Pons (tissue), 1 donor: ENCODE data around the gene NR0B1.
A peak's percentile ranks its signal among the peaks of the same experiment; 100 is the strongest.

Experiments used
- DNase-seq: peaks from one replicate; pipeline ENCODE4 v3.0.0-alpha.2; 2016; ENCODE audit warnings: low spot score

NR0B1 gene, protein sequence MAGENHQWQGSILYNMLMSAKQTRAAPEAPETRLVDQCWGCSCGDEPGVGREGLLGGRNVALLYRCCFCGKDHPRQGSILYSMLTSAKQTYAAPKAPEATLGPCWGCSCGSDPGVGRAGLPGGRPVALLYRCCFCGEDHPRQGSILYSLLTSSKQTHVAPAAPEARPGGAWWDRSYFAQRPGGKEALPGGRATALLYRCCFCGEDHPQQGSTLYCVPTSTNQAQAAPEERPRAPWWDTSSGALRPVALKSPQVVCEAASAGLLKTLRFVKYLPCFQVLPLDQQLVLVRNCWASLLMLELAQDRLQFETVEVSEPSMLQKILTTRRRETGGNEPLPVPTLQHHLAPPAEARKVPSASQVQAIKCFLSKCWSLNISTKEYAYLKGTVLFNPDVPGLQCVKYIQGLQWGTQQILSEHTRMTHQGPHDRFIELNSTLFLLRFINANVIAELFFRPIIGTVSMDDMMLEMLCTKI

DNA sequence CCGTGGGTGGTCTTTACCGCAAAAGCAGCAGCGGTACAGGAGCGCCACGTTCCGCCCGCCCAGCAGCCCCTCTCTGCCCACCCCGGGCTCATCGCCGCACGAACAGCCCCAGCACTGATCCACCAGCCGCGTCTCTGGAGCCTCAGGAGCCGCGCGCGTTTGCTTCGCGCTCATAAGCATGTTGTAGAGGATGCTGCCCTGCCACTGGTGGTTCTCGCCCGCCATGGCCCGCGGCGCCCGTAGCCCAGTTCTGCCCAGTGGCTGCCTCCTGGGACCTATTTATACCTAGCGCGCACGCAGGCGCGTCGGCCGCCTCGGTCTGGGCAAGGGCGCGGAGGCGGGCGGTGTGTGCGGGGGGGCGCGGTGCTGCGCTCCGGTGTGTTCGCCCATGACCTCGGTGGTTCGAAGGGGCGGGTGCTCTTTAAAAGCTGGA is at the start of gene NR0B1:
Gene NR0B1, minus strand, starts transcription at position 252 of the 433 bp plus-strand sequence. Its CDS starts 27 bp downstream, at position 225.
- DNase-seq: no peak

DNA sequence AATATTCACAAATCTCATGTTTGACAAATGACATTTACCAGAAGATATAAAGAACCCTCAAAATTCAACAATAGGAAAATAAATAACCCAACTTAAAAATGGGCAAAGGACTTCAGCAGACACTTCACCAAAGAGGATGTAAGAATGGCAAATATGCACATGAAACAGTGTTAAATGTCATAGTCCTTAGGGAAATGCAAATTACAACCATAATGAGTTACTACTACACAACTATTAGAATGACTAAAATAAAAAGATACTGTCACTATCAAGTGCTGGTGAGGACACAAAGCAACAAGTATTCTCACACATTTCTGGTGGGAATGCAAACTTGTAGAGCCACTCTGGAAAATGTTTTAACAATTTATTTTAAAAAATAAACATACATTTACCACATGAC is 40.8 kb upstream of the NR0B1 start:
- no peak for DNase-seq

DNA sequence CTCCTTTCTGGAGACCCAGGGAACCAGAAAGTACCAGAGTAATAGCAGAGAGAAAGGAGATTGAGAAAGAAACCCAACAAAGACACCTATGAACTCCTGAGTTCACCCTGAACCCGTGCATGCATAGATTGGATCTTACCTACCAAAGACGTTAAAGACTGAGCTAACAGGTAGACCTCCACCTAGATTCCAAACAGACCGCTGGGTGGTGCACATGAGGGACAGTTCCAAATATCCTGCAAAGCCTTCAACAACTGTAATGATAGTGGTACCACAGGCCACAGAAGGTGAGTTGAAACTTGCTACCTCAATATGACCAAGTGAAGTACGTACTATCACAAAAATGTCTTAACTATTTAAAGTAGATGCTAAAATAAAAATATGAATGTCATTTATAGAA is 34.0 kb upstream of the NR0B1 start:
- no peak for DNase-seq

DNA sequence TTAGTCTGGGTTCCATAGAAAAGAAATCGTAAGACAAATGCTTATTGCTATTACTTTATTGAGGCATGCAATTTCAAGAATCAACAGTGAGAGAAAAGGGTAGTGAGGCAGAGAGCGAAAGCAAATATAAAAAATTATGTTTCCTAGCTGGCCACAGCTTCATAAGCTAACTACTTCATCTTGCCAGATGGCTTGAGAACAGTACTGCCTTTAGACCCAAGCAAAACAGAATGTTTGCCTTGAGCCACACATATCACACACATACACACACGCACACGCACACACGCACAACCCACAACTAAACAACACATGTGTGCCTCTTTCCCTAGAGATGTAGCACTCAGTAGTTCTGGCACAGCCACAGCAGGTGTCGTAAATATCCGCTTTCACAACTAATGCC is 31.6 kb upstream of the NR0B1 start:
- no peak for DNase-seq

DNA sequence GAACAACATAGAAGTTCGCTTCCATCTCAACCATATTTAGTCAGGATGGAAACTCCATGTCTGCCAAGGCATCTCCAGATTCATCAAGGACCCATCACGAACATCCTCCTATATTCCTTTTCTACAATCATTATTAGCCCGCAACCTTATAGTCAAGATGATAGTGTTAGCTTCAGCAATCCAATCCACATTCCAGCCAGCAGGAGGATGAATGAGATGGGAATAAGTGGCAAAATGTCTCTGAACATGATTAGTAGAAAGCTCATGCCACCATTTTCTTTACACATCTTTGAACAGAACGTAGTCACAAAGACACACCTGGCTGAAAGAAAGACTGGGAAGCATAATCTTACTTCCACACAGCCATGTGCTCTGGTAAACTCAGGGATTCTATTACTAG is 18.6 kb upstream of the NR0B1 start:
- no peak for DNase-seq

DNA sequence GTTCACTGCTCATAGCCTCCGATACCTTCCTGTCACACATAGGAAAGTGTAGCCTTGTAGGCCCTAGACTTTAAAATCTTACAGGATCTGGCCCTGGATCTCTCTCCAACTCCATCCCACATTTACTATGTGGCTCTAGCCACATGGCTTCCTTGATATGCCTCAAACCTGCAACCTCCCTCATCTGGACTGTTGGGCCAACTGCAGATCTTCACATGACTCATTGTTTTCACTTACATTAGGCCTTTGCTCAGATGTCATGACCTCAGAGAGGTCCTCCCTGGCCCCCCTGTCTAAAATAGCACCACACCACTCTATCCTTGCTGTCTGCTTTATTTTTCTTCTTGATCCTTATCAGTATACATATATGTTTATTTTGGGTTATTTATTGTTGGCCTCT is 8.1 kb upstream of the NR0B1 start:
- DNase-seq: no peak

DNA sequence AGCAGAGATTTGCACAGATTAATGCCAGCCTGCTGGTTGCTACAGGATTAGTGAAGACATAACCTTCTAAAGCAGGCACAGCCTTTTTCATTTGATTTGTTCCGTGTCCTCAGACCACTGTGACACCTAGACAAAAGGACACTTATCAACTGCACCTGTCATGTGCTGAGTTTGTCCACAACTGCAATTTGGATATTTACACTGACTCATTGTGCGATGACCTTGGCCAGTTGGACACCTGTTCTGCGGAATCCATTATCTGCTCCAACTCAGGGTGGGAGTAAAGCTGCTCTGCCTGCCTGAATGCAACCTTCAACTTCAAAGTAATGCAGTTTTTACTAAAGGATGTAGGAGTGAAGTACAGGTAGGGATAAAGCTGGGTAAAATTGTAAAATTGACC is 4.1 kb upstream of the NR0B1 start:
- DNase-seq: no peak

DNA sequence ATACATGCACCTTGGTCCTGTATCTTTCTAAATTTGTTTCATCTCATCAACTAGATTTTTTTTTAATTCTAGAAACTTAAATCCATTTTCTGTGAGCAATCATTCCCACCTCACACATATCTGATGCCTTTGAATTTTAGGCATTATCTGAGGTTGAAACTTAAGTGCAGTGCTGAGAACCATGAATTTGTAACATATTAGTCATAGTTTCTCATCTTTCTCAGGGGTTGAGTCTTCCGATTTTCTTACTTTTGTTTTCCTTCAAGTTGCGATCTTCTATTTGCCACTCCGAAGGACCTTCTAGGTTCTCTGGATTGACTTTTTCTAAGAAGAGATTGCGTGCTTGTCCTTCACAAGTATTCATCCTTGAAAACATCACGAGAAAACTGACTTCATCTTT is 3.7 kb upstream of the NR0B1 start:
- DNase-seq: no peak

DNA sequence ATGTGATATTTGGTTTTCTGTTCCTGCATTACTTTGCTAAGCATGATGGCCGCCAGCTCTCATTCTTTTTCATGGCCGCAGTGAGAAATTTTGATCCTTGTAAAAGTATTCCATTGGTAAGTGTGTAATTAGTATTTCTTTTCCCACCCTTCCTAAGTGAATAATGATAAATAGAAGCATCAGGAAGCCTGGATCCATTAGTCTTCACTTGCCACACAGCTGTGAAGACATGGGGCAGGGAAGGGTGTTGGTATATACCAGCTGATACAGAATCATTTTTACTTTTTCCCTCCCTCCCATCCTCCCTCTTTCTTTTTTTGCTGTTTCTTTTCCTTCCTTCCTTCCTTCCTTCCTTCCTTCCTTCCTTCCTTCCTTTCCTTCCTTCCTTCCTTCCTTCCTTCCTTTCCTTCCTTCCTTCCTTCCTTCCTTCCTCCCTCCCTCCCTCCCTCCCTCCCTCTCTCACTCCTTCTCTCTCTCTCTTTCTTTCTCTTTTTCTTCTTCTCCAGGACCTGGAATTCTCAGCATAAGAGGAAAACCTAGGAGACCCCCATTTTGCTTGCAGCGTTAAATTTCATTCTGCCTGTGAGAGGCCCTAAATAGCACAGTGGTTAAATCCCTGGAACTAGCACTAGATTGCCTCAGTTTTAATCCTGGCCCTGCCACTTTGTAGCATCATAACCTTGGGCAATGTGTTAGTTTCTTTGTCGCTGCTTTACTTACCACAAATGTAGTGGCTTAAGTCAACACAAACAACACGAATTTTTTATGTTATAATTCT is 1.4 kb upstream of the NR0B1 start:
- no peak for DNase-seq

DNA sequence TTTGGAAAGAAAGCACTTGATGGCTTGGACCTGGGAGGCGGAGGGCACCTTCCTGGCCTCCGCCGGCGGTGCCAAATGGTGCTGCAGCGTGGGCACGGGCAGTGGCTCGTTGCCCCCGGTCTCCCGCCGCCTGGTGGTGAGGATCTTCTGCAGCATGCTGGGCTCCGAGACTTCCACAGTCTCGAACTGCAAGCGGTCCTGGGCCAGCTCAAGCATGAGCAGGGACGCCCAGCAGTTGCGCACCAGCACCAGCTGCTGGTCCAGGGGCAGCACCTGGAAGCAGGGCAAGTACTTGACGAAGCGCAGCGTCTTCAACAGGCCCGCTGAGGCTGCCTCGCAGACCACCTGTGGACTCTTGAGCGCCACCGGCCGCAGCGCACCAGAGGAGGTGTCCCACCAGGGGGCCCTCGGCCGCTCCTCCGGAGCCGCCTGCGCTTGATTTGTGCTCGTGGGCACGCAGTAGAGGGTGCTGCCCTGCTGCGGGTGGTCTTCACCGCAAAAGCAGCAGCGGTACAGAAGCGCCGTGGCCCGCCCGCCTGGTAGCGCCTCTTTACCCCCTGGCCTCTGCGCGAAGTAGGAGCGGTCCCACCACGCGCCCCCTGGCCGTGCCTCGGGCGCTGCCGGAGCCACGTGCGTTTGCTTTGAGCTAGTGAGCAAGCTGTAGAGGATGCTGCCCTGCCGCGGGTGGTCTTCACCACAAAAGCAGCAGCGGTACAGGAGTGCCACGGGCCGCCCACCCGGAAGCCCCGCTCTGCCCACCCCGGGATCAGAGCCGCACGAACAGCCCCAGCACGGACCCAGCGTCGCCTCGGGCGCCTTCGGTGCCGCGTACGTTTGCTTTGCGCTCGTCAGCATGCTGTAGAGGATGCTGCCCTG is 689 bp downstream of the NR0B1 start:
- DNase-seq: no peak

DNA sequence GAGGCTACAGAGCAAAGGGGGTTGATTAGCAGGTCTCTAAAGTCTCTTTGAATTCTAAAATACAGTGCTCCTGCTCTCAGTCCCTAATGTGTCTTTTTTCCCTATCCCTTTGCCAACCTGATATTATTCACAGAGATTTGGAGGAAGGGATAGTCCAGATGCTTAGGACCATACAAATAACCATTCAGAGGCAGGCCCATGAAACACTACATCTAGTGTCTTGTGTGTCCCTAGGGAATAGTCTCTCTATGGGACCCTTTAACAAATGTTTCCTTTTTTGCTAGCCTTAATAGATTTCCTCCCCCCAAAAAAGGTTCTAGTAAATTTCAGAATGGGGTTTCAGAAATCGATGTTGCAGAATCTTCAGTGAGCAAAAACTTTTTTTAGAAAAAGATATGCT is 1.7 kb downstream of the NR0B1 start:
- peak; percentile 36 for DNase-seq

DNA sequence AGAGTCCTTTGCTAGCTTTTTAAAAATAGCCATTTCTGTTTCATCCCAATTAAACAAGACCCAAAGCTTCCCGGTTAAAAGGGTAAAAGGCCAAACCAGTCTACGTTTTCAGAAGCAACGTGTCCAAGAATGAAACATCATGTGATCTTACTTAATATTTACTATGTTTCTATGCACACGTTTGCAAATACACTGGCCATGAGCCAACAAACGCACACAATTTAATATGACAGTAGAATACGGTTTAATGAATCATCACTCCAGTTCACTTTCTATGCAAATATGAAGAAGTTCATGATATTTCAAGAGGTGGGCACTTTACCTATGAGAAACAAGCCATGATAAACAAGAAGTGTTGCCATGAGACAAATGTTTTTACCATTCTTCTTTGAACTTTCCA is 4.3 kb downstream of the NR0B1 start:
- DNase-seq: no peak

DNA sequence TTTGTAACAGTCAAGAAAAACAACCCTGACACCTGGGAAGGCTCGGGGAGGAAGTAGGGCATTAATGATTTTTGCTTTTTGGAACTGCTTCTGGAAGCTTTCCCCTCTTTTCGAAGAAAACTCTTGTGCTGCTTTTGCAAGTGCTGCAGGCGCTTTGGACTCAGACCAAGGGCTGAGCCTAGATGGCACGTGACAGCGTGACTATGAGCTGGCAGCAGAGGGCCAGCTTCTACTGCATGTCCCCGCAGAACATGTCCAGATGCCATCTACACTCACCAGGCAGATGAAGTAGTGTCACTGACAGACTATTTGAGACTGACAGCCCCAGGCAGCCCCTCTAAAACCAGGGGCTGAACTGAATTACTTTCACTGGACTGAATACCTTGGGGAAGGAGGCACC is 6.2 kb downstream of the NR0B1 start:
- peak; percentile 16 for DNase-seq

DNA sequence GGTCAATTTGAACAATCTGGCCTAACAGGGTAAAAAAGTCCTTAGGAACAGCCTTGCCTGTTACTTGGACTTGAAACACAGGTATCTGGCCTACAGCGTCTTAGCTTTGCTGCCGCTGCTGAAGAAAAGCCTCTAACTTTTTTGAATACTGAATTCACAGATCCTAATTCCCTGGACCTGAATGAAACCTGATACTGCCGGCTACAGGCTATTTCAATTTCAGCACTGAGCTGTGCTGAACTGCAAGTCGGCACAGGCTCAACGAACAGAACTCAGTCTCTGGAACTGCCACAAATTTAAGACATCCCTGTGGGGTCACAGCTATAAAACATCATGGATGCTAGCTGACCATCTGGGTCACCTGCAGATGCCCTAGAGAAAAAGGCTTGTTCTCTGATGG is 7.2 kb downstream of the NR0B1 start:
- no peak for DNase-seq

DNA sequence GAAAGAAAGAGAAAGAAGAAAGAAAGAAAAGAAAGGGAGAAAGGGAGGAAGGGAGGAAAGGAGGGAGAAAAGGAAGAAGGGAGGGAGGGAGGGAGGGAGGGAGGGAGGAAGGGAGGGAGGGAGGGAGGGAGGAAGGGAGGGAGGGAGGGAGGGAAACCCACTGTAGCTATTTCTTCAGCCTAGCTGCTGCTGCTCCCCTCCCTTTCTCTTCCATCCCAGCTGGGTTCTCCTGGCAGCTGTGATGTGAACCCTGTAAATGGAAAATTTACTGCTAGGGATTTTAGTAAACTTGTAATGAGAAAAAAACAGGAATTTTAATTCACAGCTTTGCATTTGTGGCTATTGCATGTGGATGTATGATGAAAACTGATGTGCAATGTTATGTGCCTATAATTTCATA is 8.0 kb downstream of the NR0B1 start:
- no peak for DNase-seq

DNA sequence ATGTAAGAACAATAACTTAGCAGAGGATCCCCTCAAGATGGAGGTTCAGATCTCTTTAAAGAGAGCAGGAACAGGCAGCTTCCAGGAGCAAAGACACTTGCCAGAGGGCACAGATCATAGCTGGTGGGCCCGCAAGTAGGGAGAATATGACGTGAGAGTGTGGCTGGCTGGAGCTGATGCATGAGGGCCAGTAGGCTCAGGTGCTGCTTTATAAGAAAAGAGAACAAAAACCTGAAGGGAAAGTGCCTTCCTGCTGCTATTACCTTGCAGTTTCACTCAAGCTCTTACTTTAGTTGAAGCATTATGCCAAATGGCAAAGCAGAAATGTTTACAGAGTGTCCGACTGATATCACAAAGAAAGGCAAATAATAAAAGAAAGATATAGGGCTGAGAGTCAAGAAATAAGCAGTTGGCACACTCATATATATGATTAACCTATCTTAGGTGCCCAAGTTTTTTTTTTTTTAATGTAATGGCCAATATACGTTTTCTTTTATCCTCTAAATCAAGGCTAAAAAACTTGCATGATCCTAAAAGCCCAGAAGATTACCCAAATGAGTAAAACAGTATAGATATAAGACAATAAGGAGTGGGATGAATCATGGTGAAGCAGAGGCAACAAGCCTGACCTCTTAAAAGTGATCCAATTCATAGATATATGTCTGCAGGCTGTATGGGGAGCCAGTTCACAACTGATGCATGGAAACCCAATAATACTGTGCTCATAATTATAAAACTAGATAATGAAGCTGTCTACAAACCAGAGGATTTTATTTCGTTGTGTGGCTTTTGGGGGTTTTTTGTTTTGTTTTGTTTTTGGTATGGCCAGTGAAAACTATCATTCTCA is 12.6 kb downstream of the NR0B1 start:
- no peak for DNase-seq

DNA sequence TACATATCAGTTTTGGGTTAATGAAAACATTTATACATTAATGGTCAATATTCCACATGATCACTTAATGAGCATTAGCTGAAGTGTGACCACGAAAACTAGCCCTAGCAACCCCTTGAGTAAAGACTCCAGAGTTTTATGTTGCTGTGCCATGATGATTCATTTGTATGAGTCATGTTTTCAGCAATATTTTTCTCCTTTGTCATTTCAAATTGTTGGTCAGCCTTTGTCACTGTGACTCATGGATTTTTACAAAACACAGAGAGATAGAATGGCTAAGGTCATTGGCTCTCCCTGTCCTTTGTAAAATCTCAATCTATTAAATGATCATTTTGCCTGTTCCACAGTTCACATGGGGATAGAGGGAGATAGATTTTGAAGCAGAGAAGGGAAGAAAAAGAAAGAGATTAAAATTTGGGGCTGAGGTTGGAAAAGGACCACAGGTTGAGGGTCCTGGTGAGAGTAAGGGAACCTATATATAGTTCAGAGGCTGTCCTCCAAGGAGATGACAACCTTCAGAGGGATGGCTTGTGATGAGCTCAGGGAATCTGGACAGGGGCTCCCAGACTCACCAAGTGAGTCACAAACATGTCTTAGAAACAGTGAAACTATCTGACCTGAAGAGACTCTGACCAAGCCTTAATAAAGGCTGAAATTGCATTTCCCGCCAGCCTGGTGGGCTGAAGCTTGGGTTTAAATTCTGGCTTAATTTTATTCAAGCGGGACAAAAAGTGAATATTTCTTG is 25.6 kb downstream of the NR0B1 start:
- DNase-seq: no peak

DNA sequence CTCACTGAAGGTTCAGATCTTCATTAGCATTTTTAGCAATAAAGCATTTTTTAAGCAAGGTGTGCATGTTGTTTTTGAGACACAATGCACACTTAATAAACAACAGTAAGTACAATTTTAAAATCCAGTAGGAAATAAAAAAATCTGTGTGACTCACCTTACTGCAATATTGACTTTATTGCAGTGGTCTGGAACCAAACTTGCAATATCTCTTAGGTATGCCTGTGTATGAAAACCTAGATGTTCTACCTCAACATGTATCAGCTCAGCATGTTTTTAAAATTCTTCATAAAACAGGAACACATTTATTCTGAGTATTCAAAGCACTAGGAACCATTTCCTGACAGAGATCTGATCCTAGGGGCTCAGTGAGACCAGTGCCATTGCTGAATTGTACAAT is 26.7 kb downstream of the NR0B1 start:
- DNase-seq: no peak

DNA sequence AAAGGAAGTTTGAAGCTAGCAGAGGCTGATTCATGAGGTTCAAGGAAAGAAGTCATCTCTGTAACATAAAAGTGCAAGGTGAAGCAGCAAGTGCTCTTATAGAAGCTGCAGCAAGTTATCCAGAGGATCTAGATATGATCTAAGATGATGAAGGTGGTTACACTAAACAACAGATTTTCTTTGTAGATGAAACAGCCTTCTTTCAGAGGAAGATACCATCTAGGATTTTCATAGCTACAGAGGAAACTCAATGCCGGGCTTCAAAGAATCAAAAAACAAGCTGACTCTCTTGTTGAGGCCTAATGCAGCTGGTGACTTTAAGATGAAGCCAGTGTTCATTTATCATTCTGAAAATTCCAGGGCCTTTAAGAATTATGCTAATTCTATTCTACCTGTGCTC is 28.8 kb downstream of the NR0B1 start:
- DNase-seq: no peak

DNA sequence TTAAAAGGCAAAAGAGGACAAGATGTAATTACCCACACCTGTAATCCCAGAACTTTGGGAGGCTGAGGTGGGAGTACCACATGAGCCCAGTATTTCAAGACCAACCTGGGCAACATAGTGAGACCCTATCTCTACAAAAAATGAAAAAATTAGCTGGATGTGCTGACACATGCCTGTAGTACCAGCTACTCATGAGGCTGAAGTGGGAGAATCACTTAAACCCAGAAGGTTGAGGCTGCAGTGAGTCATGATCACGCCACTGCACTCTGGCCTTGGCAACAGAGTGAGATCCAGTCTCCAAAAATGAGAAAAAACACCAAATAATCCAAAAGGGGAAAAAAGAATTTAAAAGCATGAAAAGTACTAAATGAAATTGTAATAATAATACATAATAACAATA is 30.8 kb downstream of the NR0B1 start:
- no peak for DNase-seq

DNA sequence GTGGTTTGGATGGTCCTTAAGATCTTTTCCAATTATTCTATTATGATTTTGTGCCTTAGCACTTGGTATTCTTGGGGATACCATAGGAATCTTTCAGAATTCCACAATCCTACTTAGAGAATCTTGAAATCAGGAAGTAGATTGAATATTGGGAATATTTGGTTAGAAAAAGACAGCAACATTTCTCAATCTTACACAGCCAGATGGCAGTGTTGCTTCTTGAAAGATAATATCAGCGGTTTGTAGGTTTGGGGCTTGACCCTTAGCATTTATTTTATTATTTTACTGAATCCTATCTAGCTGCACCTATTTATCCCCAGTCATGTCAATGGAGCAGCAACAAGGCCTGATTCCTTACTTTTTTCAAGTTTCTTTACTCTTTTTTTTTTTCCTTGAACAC is 33.7 kb downstream of the NR0B1 start:
- DNase-seq: peak; percentile 2
